GM19438 (cell line): Measurements from ENCODE around the gene LKAAEAR1.
"Not testable (repeated sequence)": the region's sequence is repeated elsewhere in the genome, so short reads cannot be mapped to it uniquely, and the experiment has no call there.

ENCODE experiments used
- ATAC-seq: cut with Tn5 transposase; IDR thresholded peaks from one replicate; pipeline ENCODE4 v1.9.1; 2021; ENCODE audit warnings: low read depth; ENCODE audit not compliant: unreplicated experiment

The LKAAEAR1 gene, protein sequence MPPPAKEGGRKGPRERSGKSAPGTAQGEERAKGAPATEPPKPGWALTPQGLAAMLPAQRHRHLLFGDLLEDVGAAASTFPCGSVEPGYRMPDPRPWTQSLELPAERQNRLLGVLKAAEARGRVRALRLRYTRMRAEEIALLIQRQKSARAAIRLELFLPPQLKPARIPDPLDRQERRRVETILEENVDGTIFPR

DNA sequence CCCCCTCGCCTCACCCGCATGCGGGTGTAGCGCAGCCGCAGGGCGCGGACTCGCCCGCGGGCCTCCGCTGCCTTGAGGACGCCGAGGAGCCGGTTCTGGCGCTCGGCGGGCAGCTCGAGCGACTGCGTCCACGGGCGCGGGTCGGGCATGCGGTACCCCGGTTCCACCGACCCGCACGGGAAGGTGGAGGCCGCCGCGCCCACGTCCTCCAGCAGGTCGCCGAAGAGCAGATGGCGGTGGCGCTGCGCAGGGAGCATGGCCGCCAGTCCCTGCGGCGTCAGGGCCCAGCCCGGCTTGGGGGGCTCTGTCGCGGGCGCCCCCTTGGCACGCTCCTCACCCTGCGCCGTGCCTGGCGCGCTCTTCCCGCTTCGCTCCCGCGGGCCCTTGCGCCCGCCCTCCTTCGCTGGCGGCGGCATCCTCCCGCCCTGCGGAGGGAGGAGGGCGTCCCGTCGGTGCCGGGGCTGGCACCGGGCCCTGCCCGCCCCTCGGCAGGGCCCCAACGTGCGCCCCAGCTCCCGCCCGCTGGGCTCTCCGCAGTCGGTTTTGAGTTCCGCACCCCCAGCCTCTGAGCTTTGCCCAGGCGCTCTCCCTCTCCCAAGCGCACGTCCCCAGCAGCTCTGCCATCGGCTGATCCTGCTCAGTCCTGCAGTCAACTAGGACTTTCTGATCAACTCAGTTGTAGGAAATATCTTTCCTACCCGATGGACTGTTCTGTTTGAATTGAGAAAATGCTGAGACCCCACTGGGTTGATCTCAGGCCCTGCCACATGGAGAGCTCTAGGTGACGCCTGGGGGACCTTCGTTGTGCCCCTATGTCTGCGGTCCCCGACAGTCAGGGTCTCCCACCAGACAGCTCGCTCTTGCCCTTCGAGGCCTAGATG lies at the start of gene LKAAEAR1:
Gene LKAAEAR1 (minus strand): TSS at position 595 of the 881 bp plus-strand sequence. CDS start 179 bp downstream, at position 416.
- ATAC-seq: no peak

DNA sequence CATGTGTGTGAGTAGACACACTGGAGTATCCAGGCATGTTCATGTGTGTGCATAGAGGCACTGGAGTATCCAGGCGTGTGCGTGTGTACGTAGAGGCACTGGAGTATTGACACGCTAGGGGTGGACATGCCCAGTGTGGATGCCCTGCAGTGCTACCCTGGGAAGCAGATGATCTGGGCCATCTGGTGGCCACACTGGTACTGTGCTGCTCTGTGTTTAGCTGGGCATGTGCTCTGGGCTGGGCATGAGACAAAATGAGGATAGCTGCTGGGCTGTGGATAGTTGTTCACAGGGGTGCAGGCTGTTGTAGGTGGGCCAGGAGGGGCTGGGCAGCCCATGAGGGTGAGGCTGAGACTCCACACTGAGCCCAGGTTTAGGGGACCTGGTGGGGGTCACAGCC lies 47.2 kb upstream of the LKAAEAR1 start:
- no peak for ATAC-seq

DNA sequence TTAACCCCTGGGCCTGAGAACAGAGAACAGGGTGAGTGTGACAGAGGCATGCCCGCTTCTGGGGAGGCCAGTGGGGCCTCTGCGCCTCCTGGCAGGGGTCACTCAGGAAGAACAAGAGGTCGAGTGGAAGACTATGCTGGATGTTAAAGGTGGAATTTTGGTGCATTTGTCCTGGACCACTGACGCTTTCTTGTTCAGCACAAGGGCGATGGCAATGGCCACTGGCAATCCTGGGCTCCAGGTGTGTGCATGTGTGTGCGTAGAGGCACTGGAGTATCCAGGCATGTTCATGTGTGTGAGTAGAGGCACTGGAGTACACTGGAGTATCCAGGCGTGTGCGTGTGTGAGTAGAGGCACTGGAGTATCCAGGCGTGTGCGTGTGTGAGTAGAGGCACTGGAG lies 46.7 kb upstream of the LKAAEAR1 start:
- no peak for ATAC-seq

DNA sequence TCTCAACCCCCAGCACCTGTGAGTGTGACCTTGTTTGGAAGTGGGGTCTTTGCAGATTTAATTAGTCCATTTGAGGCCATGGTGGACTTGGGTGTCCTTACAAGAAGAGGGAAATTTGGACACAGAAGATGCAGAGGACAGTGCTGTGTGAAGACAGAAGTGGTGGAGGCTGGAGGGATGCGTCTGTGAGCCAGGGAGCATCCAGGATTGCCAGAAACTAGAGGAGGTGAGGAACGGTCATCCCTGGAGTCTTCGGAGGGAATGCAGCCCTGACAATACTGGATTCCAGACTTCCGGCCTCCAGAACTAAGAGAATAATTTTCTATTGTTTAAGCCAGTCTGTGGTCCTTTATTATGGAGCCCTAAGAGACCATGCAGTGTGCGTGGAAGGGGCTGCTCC lies 46.1 kb upstream of the LKAAEAR1 start:
- ATAC-seq: no peak

DNA sequence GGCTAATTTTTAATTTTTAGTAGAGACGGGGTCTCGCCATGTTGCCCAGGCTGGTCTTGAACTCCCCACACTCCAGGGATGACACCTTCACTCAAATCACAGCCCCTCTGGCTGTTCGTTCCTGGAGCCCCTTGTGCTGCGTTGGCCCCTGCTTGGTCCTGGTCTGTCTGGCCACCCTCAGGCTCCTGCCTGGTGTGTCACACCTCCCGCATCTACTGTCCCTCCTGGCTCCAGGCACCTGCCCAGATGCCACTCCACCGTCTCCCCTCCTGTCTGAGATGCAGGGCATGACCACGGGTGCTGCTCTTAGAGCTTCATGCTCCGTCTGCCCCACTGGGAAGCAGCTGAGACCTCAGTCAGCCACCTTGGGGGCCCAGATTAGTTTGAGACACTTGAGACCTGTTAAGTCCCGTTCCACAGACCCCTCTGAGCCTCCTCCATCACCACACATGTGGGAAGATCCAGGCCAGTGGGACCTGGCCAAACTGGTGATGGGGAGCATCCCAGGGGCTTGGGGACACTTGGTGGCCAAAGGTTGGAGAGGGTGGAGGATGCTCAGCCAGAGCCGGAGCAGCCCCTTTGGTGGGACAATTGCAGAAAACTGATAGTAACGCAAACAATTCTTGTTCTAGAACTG lies 45.1 kb upstream of the LKAAEAR1 start:
- ATAC-seq: no peak

DNA sequence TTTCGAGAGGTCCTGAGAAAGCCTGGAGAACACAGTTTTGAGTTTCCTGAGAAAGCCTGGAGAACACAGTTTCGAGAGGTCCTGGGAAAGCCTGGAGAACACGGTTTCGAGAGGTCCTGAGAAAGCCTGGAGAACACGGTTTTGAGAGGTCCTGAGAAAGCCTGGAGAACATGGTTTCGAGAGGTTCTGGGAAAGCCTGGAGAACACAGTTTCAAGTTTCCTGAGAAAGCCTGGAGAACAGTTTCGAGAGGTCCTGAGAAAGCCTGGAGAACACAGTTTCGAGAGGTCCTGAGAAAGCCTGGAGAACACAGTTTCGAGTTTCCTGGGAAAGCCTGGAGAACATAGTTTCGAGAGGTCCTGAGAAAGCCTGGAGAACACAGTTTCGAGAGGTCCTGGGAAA lies 39.3 kb upstream of the LKAAEAR1 start:
- ATAC-seq: not testable (repeated sequence)

DNA sequence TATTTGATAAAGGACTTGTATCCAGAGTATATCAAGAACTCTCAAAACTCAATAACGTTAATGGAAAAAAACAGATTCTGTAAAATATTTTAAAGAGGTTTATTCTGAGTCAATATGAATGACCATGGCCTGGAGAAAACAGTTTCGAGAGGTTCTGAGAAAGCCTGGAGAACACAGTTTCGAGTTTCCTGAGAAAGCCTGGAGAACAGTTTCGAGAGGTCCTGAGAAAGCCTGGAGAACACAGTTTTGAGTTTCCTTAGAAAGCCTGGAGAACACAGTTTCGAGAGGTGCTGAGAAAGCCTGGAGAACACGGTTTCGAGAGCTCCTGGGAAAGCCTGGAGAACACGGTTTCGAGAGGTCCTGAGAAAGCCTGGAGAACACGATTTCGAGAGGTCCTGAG lies 38.7 kb upstream of the LKAAEAR1 start:
- not testable (repeated sequence) for ATAC-seq

DNA sequence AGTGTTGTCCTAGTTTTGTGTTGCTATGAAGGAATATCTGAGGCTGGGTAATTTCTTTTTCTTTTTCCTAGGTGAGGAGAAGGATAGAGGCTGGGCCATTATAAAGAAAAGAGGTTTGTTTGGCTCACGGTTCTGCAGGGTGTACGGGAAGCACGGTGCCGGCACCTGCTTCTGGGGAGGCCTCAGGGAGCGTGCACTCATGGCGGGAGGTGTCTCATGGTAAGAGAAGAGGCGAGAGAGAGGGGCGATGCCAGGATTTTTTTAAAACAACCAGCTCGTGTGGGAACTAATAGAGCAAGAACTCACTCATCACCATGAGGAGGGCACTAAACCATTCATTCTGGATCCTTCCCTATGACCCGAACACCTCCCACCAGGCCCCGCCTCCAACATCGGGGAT lies 37.4 kb upstream of the LKAAEAR1 start:
- no peak for ATAC-seq

DNA sequence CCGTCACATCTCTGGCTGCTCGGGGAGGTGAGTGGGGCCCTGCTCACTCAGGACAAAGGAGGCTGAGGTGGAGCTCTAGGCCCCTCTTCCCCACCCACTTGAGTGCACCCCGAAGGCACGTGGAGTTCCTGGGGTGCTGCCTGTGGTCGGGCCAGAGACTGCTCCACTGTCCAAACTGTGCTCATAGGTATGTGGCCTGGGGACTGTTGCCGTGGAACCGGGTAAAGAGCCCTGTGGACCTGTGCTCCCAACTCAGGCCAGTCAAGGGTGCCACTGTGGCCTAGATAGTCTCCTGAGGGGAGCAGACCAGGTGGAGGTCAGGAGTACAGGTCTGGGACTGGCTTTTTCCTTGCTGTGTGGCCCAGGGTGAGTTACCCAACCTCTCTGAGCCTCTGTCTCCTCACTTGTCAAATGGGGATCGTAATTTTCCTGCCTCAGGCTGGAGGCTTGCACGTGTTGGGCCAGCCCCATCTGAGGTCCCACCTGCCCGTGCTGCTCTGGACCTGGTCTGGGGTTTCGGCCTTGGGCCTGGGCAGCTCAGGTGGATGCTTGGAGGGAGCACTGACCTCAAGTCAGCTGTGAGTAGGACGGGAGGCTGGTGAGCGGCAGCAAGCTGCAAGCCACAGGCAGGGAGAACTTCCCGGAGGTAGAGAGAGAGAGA lies 35.6 kb upstream of the LKAAEAR1 start:
- no peak for ATAC-seq

DNA sequence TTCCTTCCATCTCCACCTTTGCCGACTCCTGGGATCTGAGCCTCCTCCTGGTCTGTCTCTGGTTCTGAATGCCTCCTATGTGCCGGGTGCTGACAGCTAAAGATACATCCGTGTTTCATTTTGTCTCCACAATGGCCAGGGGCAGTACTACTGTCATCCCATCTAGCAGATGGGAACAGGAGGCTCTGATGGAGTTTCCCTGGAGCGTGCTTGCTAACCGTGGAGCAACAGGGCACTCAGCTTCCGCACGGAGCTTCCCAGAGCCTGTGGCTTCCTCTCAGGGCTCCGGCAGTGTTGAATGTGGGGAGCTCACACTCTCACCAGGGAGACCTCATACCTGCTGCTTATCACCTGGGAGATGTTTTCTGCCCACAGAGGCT lies 35.1 kb upstream of the LKAAEAR1 start:
- ATAC-seq: no peak

DNA sequence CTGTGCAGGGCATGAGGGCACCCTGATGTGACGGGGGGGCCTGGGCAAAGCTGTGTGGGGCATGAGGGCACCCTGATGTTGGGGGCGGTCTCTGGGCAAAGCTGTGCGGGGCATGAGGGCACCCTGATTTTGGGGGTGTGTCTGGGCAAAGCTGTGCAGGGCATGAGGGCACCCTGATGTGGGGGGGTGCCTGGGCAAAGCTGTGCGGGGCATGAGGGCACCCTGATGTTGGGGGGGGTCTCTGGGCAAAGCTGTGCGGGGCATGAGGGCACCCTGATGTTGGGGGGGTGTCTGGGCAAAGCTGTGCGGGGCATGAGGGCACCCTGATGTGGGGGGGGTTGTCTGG lies 33.2 kb upstream of the LKAAEAR1 start:
- not testable (repeated sequence) for ATAC-seq

DNA sequence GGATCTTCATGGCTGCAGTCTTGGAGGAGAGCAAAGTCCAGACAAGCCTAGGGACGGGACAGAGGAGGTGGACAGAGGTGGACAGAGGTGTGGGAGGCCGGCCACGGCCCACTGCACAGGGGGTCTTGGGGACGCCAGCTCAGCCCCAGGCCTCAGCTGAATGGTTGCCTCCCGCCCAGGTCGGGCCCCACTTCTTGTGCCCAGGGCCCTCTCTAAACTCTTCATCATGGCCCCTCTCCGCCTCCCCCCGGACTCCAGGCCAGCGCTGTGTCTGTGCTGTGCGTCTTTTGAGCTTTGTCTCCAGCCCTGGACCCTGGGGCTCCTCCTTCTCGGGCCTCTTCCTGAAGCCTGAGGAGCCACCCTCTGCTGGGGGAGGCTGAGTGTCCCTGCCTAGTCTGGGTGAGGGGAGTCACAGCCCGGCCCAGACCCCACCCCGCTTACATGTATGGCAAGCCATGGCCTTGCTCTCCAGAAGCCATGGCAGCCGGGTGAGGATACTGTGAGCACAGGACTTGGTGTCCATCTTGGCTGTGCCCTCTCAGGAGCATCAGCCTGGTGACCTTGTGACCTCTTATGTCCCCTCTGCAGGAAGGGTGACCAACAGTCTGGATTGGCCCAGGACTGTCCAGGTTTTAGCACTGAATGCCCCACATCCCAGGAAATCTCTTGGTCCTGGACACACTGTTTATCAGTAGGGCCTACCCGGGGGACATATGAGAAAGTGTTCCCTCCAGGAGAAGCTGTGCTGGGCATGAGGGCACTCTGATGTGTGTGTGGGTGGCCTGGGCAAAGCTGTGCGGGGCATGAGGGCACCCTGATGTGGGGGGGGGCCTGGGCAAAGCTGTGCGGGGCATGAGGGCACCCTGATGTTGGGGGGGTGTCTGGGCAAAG lies 32.6 kb upstream of the LKAAEAR1 start:
- no peak for ATAC-seq

DNA sequence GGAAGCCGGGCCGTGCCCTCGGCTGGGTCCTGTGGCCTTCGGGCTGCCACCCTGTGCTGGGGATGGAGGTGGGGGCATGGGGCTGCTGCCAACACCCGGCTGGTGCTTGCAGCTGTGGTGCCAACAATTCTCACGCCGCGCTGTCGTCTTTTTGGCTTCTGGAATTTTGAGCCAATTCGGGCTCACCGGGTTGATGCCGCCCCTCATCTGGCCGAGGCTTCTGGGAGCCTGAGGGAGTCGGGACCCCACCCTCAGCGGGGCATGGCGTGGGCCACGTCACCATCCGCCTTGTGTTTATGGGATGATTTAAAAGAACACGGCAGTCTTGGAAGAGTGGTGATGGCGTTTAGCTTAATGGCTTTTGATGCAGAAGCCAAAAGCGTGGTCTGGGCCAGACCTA lies 31.8 kb upstream of the LKAAEAR1 start:
- ATAC-seq: no peak

DNA sequence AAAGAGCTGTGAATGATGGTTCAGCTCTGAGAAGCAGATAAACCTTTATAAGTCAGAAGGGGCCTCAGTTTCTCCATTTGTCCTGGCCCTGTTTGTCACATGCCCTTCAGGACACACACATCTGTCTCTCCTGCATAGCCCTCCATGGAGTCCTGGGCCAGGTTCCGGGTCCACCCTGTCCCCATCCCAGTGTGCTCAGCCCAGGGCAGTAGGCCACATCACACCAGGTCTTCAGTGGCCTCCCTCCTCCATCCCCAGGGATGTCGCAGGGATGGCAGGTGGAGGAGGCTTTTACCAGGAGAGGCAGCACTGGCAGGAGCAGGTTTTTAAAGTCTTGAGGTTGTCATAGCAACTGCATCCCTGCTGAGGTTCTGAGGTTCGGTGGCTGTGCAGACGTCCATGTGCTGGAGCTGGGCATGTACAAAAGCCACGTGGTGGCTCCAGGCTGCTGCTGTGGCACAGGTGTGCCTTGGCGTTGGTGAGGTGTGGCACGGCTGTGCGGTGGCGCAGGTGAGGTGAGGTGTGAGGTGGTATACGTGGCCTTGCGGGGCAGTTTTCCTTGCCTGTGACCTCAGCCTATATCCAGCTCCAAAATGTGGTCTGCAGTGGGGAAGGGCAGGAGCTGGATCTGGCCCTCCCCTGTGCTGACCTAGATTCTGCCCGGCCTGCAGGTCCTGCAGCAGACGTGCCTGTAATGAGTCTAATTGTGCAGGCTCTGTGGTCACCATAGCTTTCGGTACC lies 31.1 kb upstream of the LKAAEAR1 start:
- ATAC-seq: no peak

DNA sequence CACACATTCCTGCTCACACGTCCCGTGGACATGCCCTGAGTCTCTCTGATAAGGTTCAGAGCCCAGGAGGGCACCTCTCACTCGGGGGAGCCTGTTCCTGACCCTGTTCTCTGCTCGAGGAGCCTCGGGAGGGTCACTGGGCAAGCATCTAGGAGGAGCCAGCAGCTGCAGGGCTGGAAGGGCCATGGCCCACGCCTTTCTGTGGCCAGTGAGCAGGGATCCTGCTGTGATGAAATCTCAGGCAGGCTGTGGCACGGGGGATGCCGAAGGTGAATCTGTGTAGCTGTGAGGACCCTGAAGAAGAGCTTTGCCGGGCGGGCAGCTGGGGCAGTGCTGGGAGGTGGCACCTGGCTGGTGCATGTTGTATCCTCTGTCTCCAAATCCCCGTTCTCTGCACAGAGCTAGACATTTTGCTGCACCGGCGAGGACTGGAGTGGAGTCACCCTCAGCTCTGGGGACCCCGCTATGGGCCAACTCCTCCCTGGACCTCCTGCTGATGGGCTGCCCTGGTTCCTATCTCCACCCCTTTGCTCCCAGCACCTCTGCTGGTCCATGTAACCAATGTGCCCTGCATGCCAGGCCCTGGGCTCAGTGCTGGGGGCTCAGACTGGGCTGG lies 30.3 kb upstream of the LKAAEAR1 start:
- ATAC-seq: no peak

DNA sequence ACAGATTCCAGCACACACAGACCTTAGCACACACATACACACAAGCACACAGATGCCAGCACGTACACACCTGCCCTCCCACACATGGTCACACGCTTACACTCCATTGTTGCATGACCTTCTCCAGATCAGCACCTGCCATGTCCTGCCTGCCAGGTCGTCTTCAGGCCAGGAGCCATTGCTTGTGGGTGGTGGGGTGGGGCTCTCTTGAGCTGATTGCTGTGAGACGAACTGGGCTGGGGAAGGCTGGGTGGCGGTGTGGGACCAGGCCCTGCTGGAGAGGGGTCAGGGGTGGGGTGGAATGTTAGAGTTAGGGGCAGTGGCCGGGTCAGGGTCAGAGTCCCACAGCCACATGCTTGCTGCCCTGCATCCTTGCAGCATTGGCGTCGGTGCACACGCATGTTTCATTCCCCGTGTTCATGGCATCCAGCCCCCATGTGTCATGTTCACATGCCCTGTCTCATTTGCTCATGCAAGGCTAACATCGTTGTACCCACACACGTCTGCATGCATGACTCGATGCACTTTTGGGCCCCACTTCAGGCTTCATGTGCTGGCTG lies 29.7 kb upstream of the LKAAEAR1 start:
- no peak for ATAC-seq

DNA sequence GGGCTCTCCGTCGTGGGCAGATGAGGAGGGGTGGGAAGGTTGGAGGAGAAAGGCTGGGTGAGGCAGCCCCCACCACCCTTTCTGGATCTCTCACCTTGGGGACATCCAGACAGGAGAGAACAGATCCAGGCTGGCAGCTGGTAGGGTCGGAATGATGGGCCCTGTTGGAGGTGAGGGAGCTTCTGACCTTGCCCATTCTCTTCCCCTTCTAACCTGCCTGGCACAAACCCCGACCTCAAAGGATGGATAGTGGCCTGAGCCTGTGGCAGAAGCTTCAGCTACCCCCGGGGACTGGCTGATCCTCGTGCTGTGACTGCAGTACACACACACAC lies 29.2 kb upstream of the LKAAEAR1 start:
- no peak for ATAC-seq

DNA sequence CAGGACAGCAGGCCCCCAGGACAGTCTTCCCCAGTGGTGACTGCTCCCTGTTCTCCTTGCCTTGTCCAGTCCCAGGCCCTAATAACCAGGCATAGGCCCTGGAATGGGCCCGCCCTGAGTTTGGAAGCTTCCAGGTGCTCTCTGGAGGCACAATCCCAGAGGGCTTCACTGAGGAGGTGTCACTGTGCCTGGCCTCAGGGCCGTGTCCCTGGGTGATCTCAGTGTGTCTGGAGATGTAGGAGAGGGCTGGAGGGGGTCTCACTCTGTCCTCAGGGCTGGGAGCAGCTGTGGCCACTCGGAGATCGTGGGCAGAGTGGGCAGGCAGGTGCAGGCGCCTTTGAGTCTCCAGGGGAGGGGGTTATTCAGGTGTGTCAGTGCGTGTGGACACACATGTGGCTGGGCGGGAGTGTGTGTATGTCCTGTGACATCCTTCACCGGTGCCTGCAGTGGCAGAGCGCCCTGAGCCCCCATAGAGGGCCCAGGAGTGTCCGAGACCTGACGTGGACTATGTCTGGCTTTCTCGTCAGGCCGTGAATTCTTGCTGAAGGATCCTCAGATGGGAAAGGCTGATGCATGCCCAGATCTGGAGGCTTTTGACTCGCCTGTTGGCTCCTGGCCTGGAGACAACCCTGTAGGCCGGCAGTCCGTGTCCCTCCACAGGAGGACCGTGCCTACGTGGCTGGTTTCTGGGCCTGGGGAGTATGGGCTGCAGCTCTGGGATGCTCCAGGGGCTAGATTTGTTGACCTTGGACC lies 28.7 kb upstream of the LKAAEAR1 start:
- no peak for ATAC-seq
